K562 (cell line): Measurements from ENCODE around the gene SLAMF7. TPM values are rescaled to one million over a fixed set of nuclear protein-coding genes. Genes with fewer than 3 reads are reported as not detected.

Source experiments
- CBFA2T3 ChIP-seq: fragments of 450-650 bp; IDR thresholded peaks from 2 replicates; pipeline ENCODE4 v1.6.1; 2017
- CXXC5 ChIP-seq: fragments of 250-450 bp; sonication (Bioruptor Pico); IDR thresholded peaks from 2 replicates; pipeline ENCODE4 v1.8.0; 2022; ENCODE audit warnings: inconsistent platforms, mild to moderate bottlenecking, moderate library complexity
- DDX20 ChIP-seq: fragments of 450-650 bp; IDR thresholded peaks from 2 replicates; pipeline ENCODE4 v1.6.1; 2016; ENCODE audit warnings: missing genetic modification characterization, low read depth, mild to moderate bottlenecking, missing compliant biosample characterization, moderate library complexity
- HMBOX1 ChIP-seq: sonication (generic); IDR thresholded peaks from 2 replicates; pipeline ENCODE4 v1.6.1; 2016
- HNRNPH1 ChIP-seq: fragments of 200-400 bp; formaldehyde crosslinking; optimal IDR thresholded peaks from 2 replicates; pipeline ENCODE3; 2017; ENCODE audit warnings: low read depth, mild to moderate bottlenecking, low read length, moderate library complexity
- JUND ChIP-seq, 2 experiments: IDR thresholded peaks; 2 replicates in 1 of 2; 3 replicates in 1 of 2; pipeline ENCODE4 v1.6.1; 2011; ENCODE audit warnings: borderline replicate concordance in 2 of 2, low read depth in 2 of 2, low read length in 2 of 2, improper control_type of control experiment in 1 of 2, missing biosample characterization in 1 of 2, missing genetic modification characterization in 1 of 2, missing genetic modification reagents in 1 of 2
- L3MBTL2 ChIP-seq: fragments of 450-650 bp; IDR thresholded peaks from 2 replicates; pipeline ENCODE4 v1.6.1; 2016; ENCODE audit warnings: mild to moderate bottlenecking, moderate library complexity
- MEF2D ChIP-seq: conservative IDR thresholded peaks from 2 replicates; pipeline ENCODE4 v1.6.1; 2016; ENCODE audit warnings: low read depth, missing genetic modification characterization, missing compliant biosample characterization
- NFE2 ChIP-seq: IDR thresholded peaks from 2 replicates; pipeline ENCODE4 v1.6.1; 2014; ENCODE audit warnings: antibody characterized with exemption, low read depth
- RAD21 ChIP-seq, 2 experiments: fragments of 250-450 bp in 1 of 2; fragments of 450-650 bp in 1 of 2; sonication (Bioruptor Pico) in 1 of 2; formaldehyde crosslinking in 1 of 2; IDR thresholded peaks in 1 of 2; conservative IDR thresholded peaks in 1 of 2; 2 replicates each; pipeline versions ENCODE4 v1.4.0 to v1.8.0; 2020 to 2022; ENCODE audit warnings: mild to moderate bottlenecking in 2 of 2, moderate library complexity in 1 of 2
- RB1 ChIP-seq: fragments of 450-650 bp; IDR thresholded peaks from 2 replicates; pipeline ENCODE4 v1.6.1; 2017; ENCODE audit warnings: low read depth, mild to moderate bottlenecking
- SMC3 ChIP-seq: conservative IDR thresholded peaks from 2 replicates; pipeline ENCODE4 v1.6.1; 2011; ENCODE audit warnings: low read depth, low read length, improper control_type of control experiment; ENCODE audit not compliant: insufficient read depth
- ZBTB8A ChIP-seq: fragments of 450-650 bp; IDR thresholded peaks from 2 replicates; pipeline ENCODE4 v1.6.1; 2018; ENCODE audit warnings: mild to moderate bottlenecking, moderate library complexity; ENCODE audit not compliant: partially characterized antibody
- ZNF584 ChIP-seq: fragments of 200-800 bp; sonication (Bioruptor generic); IDR thresholded peaks from 2 replicates; pipeline ENCODE4 v1.6.1; 2016; ENCODE audit warnings: low read depth, mild to moderate bottlenecking, missing genetic modification characterization, missing compliant biosample characterization
- ZNF644 ChIP-seq: fragments of 200-800 bp; sonication (Bioruptor generic); IDR thresholded peaks from 2 replicates; pipeline ENCODE4 v1.6.1; 2016; ENCODE audit warnings: low read depth, missing genetic modification characterization, missing compliant biosample characterization
- ZNF766 ChIP-seq: fragments of 200-800 bp; sonication (Bioruptor generic); conservative IDR thresholded peaks from 2 replicates; pipeline ENCODE4 v1.6.1; 2016; ENCODE audit warnings: missing genetic modification characterization, missing compliant biosample characterization
- polyA plus RNA-seq, 8 experiments: library from polyadenylated mRNA; depleted of rRNA in 4 of 8; stranded (reverse) in 5 of 8; unstranded in 3 of 8; fragments of >200 nt; fragmentation: Nextera tagmentation in 2 of 8; fragmentation: Illumina TruSeq in 1 of 8; extraction: Ambion mirVana in 2 of 8; extraction: Trizol in 1 of 8; gene quantifications; 2 replicates each; pipeline versions ENCODE4 v1.2.1 to v1.2.3, GENCODE V29; 2011 to 2014; ENCODE audit warnings: inconsistent platforms in 1 of 8, missing spikeins in 1 of 8
- total RNA-seq, 7 experiments: library from RNA; depleted of rRNA in 6 of 7; stranded (reverse); fragments of >200 nt in 6 of 7; fragmentation: Illumina TruSeq in 2 of 7; extraction: Trizol in 2 of 7; gene quantifications; 2 replicates each; pipeline versions ENCODE4 v1.2.1 to v1.2.3, GENCODE V29; 2011 to 2021; ENCODE audit warnings: low replicate concordance in 1 of 7
- TF ChIP-seq, protein P1 (sequence below), 2 experiments: fragments of 450-650 bp; conservative IDR thresholded peaks; 2 replicates each; pipeline ENCODE4 v1.6.1; 2017; ENCODE audit warnings: mild to moderate bottlenecking in 2 of 2, moderate library complexity in 2 of 2
- TF ChIP-seq, protein P2 (sequence below): fragments of 450-650 bp; formaldehyde crosslinking; IDR thresholded peaks from 2 replicates; pipeline ENCODE4 v1.4.0; 2020; ENCODE audit warnings: mild to moderate bottlenecking, moderate library complexity
- TF ChIP-seq, protein P3 (sequence below): sonication (generic); formaldehyde crosslinking; IDR thresholded peaks from 2 replicates; pipeline ENCODE4 v1.8.1; 2022; ENCODE audit warnings: missing genetic modification reagents

Gene SLAMF7
- total and polyA plus RNA-seq, 9 of the 15 experiments (the other 6 are each of a cell fraction or from before 2014, with no cell fraction given), result 0.11 to 1.2 (median 0.22) TPM; not detected in 2

DNA sequence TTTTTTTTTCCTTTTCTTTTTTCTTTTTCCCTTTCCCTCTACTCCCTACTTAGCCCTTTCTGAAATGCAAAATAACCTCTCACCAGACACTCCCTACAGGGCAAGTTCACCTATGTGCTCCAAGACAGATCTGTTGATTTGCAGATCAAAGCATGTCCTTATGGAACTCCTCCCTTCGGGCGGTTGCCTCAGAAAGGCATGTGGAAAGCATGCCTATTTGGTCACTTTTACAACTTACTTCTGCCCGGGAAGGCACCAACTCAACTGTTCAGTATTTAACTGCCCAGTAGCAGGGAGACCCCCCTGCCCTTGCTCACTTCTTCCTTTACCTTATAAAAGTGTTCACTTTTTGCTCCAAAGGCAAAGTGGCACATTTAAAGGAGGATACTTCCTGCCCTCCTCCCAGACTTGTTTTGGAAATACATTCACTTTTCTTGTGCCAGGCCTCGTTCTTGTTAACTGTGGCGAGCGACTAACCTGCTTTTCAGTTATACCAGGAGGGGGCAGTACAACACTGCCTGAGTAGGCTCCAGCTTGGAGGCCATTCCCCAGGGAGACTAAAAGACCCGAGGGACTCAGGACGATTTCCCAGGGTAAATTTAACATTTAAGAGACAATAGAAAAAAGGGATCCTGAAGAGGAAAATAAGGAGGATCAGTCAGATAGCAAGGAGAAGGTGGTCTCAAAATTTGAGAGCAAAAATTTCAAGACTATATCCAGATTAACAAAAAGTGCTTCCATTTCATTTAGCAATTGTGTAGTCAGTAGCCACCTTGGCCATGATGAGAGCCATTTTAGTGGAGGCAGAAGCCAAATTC lies 12.3 kb upstream of the SLAMF7 start (continued):
- TF ChIP-seq ZNF766 (CRISPR knock-in tag), result peak; percentile 57; the same call in 1 of the 2 replicates
- TF ChIP-seq JUND (IDR thresholded peaks at IDR 0.05; ENCODE audit: borderline replicate concordance, low read depth, low read length), result no peak
- TF ChIP-seq JUND (tag; IDR thresholded peaks at IDR 0.05; ENCODE audit: borderline replicate concordance, low read depth, low read length), result peak; percentile 24; the same call in 1 of the 3 replicates
- no peak for TF ChIP-seq ZBTB8A
- TF ChIP-seq, protein P1, sequence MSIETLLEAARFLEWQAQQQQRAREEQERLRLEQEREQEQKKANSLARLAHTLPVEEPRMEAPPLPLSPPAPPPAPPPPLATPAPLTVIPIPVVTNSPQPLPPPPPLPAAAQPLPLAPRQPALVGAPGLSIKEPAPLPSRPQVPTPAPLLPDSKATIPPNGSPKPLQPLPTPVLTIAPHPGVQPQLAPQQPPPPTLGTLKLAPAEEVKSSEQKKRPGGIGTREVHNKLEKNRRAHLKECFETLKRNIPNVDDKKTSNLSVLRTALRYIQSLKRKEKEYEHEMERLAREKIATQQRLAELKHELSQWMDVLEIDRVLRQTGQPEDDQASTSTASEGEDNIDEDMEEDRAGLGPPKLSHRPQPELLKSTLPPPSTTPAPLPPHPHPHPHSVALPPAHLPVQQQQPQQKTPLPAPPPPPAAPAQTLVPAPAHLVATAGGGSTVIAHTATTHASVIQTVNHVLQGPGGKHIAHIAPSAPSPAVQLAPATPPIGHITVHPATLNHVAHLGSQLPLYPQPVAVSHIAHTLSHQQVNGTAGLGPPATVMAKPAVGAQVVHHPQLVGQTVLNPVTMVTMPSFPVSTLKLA (conservative IDR thresholded peaks at IDR 0.05), result 0 out of 4 replicates have a peak, but pooled peaks of 1 of the 2 experiments have one; percentile 12
- TF ChIP-seq MEF2D (tag), result 0 out of 2 replicates have a peak, but pooled peaks have one; percentile 6
- peak; percentile 75; the same call in 1 of the 2 replicates for TF ChIP-seq ZNF644 (tag)
- TF ChIP-seq HMBOX1, result peak; percentile 95
- no peak for TF ChIP-seq HNRNPH1
- 0 out of 2 replicates have a peak, but pooled peaks have one; percentile 30 for TF ChIP-seq L3MBTL2
- TF ChIP-seq, protein P2, sequence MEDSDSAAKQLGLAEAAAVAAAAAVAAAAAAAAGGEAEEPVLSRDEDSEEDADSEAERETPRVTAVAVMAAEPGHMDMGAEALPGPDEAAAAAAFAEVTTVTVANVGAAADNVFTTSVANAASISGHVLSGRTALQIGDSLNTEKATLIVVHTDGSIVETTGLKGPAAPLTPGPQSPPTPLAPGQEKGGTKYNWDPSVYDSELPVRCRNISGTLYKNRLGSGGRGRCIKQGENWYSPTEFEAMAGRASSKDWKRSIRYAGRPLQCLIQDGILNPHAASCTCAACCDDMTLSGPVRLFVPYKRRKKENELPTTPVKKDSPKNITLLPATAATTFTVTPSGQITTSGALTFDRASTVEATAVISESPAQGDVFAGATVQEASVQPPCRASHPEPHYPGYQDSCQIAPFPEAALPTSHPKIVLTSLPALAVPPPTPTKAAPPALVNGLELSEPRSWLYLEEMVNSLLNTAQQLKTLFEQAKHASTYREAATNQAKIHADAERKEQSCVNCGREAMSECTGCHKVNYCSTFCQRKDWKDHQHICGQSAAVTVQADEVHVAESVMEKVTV, result peak; percentile 91
- peak; percentile 40 for TF ChIP-seq RB1
- TF ChIP-seq NFE2, result 0 out of 2 replicates have a peak, but pooled peaks have one; percentile 11
- TF ChIP-seq CXXC5 (CRISPR knock-in tag), result no peak
- TF ChIP-seq DDX20 (tag), result peak; percentile 67; the same call in 1 of the 2 replicates
- TF ChIP-seq CBFA2T3, result 0 out of 2 replicates have a peak, but pooled peaks have one; percentile 1
- TF ChIP-seq ZNF584 (CRISPR knock-in tag), result peak; percentile 68; the same call in 1 of the 2 replicates
- TF ChIP-seq SMC3, result peak; percentile 70
- TF ChIP-seq, protein P3, sequence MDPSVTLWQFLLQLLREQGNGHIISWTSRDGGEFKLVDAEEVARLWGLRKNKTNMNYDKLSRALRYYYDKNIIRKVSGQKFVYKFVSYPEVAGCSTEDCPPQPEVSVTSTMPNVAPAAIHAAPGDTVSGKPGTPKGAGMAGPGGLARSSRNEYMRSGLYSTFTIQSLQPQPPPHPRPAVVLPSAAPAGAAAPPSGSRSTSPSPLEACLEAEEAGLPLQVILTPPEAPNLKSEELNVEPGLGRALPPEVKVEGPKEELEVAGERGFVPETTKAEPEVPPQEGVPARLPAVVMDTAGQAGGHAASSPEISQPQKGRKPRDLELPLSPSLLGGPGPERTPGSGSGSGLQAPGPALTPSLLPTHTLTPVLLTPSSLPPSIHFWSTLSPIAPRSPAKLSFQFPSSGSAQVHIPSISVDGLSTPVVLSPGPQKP (CRISPR knock-in tag), result no peak
- peak; percentile 91 to 96 for TF ChIP-seq RAD21 (CRISPR knock-in tag; conservative IDR thresholded peaks at IDR 0.05 in 1 of 2, IDR thresholded peaks at IDR 0.05 in 1 of 2)
